Epidermal melanocyte (primary cell): Measurements from ENCODE around the gene MUCL3.
"Not testable (repeated sequence)": the region's sequence is repeated elsewhere in the genome, so short reads cannot be mapped to it uniquely, and the experiment has no call there.

Source experiments
- DNase-seq: peaks from one replicate; pipeline ENCODE4 v3.0.0; 2011; ENCODE audit warnings: low spot score; ENCODE audit not compliant: insufficient read length

MUCL3 gene

GRCh38 chr6:30974490-30975252 lies 33.9 kb downstream of the MUCL3 start:
- no peak for DNase-seq

- DNase-seq, result no peak
These were observed 38.4 kb downstream of the MUCL3 start for GRCh38 chr6:30979141-30979540.

- no peak for DNase-seq
These were observed 38.9 kb downstream of the MUCL3 start for GRCh38 chr6:30979690-30980089.

GRCh38 chr6:30981942-30982772 lies 41.4 kb downstream of the MUCL3 start:
- no peak for DNase-seq

- DNase-seq, result no peak
These were observed 42.7 kb downstream of the MUCL3 start, which contains the start of gene MUC21 for GRCh38 chr6:30983439-30983838. Gene MUC21 (plus strand): TSS chr6:30983718. CDS start chr6:30983959, 241 bp downstream.

- no peak for DNase-seq
These were observed 44.7 kb downstream of the MUCL3 start for GRCh38 chr6:30985490-30985889.

GRCh38 chr6:30987304-30987703 lies 46.5 kb downstream of the MUCL3 start:
- DNase-seq, result no peak

- no peak for DNase-seq
These were observed 47.5 kb downstream of the MUCL3 start for GRCh38 chr6:30988209-30988825.

- DNase-seq, result no peak
These were observed 49.8 kb downstream of the MUCL3 start for GRCh38 chr6:30990422-30991086.

- DNase-seq, result no peak
These were observed 51.1 kb downstream of the MUCL3 start for GRCh38 chr6:30991891-30992290.

- no peak for DNase-seq
These were observed 56.5 kb downstream of the MUCL3 start for GRCh38 chr6:30997301-30997700.

GRCh38 chr6:30998785-30999184 lies 58.0 kb downstream of the MUCL3 start:
- DNase-seq, result no peak

GRCh38 chr6:31000067-31000860 lies 59.5 kb downstream of the MUCL3 start:
- DNase-seq, result not testable (repeated sequence)

- DNase-seq, result no peak
These were observed 60.6 kb downstream of the MUCL3 start for GRCh38 chr6:31001281-31001888.

GRCh38 chr6:31002471-31002870 lies 61.7 kb downstream of the MUCL3 start:
- no peak for DNase-seq
